Measurements from ENCODE around the gene MIA2. TPM values are rescaled to one million over a fixed set of nuclear protein-coding genes. Genes with fewer than 3 reads are reported as not detected.
"Not testable (repeated sequence)": the region's sequence is repeated elsewhere in the genome, so short reads cannot be mapped to it uniquely, and the experiment has no call there.

The MIA2 gene
- total RNA-seq, 2 donors from 2014 or later = 14.2 to 34.2 TPM

DNA sequence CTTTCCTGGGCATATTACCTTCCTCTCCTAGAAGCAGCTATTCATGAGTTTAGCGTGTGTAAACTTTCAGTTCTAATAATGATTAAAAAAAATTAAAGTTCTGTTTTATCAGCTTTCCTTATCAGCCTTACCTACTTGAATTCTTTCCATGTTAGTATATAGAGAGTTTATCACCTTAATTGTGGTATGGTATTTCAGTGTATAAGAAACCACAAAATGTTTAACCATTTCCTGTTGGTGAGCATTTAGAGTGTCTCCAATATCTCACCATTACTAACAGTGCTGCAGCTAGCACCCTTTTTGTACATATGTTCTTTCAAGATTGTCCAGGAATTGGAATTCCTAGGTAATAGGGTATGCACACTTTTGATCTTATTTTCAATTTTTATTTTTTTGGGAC is 109.1 kb downstream of the MIA2 start:
- TF ChIP-seq, protein P1, sequence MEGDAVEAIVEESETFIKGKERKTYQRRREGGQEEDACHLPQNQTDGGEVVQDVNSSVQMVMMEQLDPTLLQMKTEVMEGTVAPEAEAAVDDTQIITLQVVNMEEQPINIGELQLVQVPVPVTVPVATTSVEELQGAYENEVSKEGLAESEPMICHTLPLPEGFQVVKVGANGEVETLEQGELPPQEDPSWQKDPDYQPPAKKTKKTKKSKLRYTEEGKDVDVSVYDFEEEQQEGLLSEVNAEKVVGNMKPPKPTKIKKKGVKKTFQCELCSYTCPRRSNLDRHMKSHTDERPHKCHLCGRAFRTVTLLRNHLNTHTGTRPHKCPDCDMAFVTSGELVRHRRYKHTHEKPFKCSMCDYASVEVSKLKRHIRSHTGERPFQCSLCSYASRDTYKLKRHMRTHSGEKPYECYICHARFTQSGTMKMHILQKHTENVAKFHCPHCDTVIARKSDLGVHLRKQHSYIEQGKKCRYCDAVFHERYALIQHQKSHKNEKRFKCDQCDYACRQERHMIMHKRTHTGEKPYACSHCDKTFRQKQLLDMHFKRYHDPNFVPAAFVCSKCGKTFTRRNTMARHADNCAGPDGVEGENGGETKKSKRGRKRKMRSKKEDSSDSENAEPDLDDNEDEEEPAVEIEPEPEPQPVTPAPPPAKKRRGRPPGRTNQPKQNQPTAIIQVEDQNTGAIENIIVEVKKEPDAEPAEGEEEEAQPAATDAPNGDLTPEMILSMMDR (IDR thresholded peaks at IDR 0.05) = no peak
- no peaks in the 10 kb centered on the region for H3K4me1 ChIP-seq
- H3K36me3 ChIP-seq = peaks cover 18% of the 10 kb centered on the region
- no peaks in the 10 kb centered on the region for H3K9me3 ChIP-seq
- DNase-seq (ENCODE audit: low spot score) = no peak
- H3K27ac ChIP-seq = no peak overlapping the region
- no peak overlapping the region for H3K4me3 ChIP-seq
- H3K27me3 ChIP-seq = no peaks in the 10 kb centered on the region

DNA sequence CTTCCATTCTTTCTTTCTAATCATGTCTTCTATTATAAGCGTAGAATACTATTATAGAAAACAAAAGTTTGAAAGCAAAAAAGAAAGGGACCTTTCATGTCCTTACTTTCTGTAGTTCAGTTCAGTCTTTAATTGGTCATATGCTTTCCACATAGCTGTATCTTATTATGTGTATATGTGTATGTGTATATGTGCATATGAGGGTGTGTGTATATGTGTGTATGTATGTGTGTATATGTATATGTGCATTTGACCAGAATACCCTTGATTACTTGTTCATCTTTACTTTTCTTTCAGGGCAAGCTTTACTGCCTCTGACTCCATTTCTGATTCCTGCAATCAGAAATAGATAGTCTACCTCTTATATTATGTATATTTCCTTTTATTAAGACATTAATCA is 109.9 kb downstream of the MIA2 start:
- H3K9me3 ChIP-seq = no peaks in the 10 kb centered on the region
- no peak overlapping the region for H3K27ac ChIP-seq
- no peaks in the 10 kb centered on the region for H3K4me1 ChIP-seq
- TF ChIP-seq, protein P1 (IDR thresholded peaks at IDR 0.05) = no peak
- DNase-seq (ENCODE audit: low spot score) = no peak
- peaks cover 15% of the 10 kb centered on the region for H3K36me3 ChIP-seq
- no peak overlapping the region for H3K4me3 ChIP-seq
- no peaks in the 10 kb centered on the region for H3K27me3 ChIP-seq

DNA sequence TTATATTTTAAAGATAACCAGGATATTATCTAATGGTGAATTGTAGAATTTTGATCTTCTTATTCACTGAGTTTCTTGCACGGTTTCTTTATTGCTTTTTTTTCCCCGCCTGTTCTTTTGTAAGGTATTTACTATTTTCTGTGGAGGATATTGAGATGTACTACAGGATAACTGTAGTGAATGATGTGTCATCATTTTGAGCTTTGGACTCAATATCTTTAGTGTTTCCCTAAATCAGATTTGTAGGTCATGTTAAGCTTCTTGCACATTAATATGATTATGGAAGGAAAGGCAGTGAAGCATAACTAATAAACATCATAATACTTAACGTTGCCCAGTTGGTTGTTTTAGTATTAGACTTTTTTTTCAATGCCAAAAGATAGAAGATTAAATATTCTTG is 117.2 kb downstream of the MIA2 start:
- Histone ChIP-seq H3K27ac (no peak overlapping the region), H3K4me3 (no peak overlapping the region), H3K27me3 (no peaks in the 10 kb centered on the region), H3K9me3 (peaks cover 0 to 3% of the 10 kb centered on the region in 2 donors), H3K36me3 (peaks cover 14% of the 10 kb centered on the region), H3K4me1 (no peaks in the 10 kb centered on the region)
- DNase-seq (ENCODE audit: low spot score) = no peak
- TF ChIP-seq, protein P1 (IDR thresholded peaks at IDR 0.05) = no peak

DNA sequence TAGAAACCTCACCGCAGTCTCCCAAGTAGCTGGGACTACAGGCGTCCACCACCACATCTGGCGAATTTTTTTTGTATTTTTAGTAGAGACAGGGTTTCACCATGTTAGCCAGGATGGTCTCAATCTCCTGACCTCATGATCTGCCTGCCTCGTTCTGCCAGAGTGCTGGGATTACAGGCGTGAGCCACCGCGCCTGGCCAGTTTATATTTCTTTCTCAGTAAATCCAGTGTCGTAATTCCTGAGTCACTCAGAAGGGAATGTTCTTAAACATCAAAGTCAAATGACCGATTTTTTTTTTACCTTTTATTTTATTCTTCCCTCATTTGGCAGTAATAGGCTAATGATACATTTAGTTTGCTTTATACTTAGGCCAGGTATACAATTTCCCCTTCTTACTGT is 118.0 kb downstream of the MIA2 start:
- Histone ChIP-seq H3K27me3 (no peaks in the 10 kb centered on the region), H3K4me3 (no peak overlapping the region), H3K9me3 (peaks cover 0 to 3% of the 10 kb centered on the region in 2 donors), H3K27ac (no peak overlapping the region), H3K36me3 (peaks cover 12% of the 10 kb centered on the region), H3K4me1 (no peaks in the 10 kb centered on the region)
- TF ChIP-seq, protein P1 (IDR thresholded peaks at IDR 0.05) = no peak
- no peak for DNase-seq (ENCODE audit: low spot score)

DNA sequence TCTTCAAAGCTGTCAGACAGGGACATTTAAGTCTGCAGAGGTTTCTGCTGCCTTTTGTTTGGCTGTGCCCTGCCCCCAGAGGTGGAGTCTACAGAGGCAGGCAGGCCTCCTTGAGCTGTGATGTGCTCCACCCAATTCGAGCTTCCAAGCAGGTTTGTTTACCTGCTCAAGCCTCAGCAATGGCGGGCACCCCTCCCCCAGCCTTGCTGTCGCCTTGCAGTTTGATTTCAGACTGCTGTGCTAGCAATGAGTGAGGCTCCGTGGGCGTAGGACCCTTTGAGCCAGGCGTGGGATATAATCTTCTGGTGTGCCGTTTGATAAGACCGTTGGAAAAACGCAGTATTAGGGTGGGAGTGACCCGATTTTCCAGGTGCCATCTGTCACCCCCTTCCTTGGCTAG is 125.4 kb downstream of the MIA2 start:
- H3K9me3 ChIP-seq; H3K4me1 ChIP-seq; H3K27me3 ChIP-seq; H3K36me3 ChIP-seq; DNase-seq (ENCODE audit: low spot score); H3K4me3 ChIP-seq; H3K27ac ChIP-seq: not testable (repeated sequence)

DNA sequence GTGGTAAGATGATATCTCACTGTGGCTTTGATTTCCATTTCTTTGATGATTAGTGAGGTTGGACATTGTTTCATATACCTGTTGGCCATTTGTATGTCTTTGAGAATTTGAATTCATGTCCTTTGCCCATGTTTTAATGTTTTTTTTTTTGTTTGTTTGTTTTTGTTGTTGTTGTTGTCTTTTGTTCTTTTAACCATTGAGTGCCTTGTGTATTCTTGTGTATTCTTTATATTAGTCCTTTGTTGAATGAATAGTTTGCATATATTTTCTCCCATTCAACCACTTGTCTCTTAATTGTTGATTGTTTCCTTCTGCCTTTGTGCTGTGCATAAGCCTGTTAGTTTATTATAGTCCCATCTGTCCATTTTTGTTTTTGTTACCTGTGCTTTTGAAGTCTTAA is 126.6 kb downstream of the MIA2 start:
- no peak for DNase-seq (ENCODE audit: low spot score)
- no peaks in the 10 kb centered on the region for H3K27me3 ChIP-seq
- TF ChIP-seq, protein P1 (IDR thresholded peaks at IDR 0.05) = no peak

DNA sequence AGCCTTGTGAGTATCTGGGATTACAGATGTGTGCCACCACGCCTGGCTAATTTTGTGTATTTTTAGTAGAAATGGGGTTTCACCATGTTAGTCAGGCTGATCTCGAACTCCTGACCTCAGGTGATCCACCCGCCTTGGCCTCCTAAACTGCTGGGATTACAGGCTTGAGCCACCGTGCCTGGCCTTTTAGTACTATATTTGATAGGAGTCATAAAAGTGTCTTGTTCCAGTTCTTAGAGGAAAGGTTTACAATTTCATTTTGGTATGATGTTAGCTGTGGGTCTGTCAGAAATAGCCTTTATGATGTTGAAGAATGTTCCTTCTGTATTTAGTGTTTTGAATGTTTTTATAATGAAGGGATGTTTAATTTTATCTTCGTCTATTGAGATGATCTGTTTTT is 127.8 kb downstream of the MIA2 start:
- not testable (repeated sequence) for DNase-seq (ENCODE audit: low spot score); H3K4me1 ChIP-seq; H3K36me3 ChIP-seq; H3K27ac ChIP-seq; H3K4me3 ChIP-seq; H3K27me3 ChIP-seq
- peaks cover 5 to 24% of the 10 kb centered on the region in 2 donors for H3K9me3 ChIP-seq

More for the DNA sequence above, 126.6 kb downstream of the MIA2 start:
- no peak overlapping the region for H3K4me3 ChIP-seq
- peaks cover 4 to 21% of the 10 kb centered on the region in 2 donors for H3K9me3 ChIP-seq
- H3K27ac ChIP-seq = no peak overlapping the region
- H3K36me3 ChIP-seq = no peaks in the 10 kb centered on the region
- no peaks in the 10 kb centered on the region for H3K4me1 ChIP-seq

Data from right atrium auricular region (tissue), 2 donors.